HG02870 (cell line): ENCODE results near the gene BZW2.
"Not testable (repeated sequence)": the region's sequence is repeated elsewhere in the genome, so short reads cannot be mapped to it uniquely, and the experiment has no call there.

Experiments used
- ATAC-seq: cut with Tn5 transposase; IDR thresholded peaks from one replicate; pipeline ENCODE4 v1.9.1; 2021; ENCODE audit warnings: mild to moderate bottlenecking, moderate library complexity; ENCODE audit not compliant: unreplicated experiment

The BZW2 gene

DNA sequence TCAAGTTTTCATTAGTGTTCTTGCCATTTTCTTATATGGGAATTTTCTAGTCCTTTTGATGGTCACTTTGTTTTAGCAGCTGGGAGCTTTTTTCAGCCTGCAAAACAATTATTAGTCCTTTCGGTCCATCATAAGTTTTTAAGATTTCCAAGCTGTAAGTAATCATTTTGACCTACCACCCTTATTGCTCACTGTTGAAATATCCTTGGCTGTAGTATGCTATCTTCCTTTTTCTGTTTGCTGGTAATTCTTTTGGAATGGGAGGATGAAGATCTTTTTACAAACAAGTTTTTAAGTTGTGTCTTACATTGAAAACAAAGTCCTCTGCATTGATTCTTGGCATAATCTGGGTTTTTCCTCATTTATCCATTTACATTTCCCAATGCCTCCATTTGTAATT lies 24.0 kb downstream of the BZW2 start:
- no peak for ATAC-seq

DNA sequence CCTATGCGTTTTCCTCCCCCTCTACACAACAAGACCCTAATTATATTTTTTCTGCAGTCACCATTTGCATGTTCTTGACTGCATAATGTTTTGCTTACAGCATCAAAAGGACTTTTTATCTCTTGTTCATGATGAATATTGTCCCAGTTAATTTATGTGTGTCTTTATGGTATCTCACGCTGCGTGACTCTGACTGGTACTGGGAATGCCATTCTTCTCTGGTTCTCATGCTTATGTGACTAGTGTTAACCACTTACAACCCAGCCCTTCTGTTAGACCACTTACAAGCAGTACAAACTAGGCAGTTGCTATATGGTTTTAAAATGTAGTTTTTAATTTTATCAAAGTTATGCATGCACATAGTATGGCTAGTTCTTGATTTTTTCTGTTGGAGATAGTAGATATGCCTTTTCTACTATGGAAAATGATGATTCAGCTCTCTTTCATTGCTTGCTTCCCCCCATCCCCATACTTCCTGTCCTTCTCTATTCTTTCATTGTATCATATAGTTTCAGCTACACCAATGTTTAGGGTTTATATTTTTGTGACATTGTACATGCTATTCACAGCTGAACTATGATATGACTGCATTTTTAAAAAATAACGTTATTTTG lies 24.9 kb downstream of the BZW2 start:
- no peak for ATAC-seq

GRCh38 chr7:16671811-16672210 lies 25.8 kb downstream of the BZW2 start:
- no peak for ATAC-seq

GRCh38 chr7:16675277-16675676 lies 29.3 kb downstream of the BZW2 start:
- no peak for ATAC-seq

GRCh38 chr7:16677978-16678494 lies 32.1 kb downstream of the BZW2 start:
- no peak for ATAC-seq

DNA sequence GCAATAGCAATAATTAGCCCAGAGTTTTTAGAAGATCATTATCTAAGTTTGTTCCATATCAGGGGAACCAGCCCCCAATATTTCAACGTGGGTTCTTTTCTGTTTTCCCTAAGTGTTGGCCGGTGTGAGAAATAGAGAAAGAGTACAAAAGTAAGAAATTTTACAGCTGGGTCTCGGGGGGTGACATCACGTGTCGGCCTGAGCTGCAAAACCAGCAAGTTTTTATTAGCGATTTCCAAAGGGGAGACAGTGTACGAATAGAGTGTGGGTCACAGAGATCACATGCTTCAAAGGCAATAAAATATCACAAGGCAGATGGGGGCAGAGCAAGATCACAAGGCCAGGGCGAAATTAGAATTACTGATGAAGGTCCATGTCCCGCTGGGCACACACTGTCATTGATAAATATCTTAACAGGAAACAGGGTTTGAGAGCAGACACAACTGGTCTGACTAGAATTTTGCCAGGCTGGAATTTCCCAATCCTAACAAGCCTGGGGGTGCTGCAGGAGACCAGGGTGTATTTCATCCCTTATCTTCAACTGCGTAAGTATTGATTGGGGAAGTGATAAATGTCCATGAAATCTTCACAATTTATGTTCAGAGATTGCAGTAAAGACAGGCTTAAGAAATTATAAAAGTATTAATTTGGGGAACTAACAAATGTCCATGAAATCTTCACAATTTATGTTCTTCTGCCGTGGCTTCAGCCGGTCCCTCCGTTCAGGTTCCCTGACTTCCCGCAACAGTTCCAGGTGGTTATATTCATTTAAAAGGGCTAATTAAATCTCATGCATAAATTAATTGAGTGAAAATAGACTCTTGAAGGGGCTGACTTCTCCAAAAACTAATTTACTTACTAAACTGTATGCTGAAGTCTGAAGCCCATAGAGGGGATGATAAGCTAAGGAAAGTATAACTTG lies 32.9 kb downstream of the BZW2 start:
- not testable (repeated sequence) for ATAC-seq

DNA sequence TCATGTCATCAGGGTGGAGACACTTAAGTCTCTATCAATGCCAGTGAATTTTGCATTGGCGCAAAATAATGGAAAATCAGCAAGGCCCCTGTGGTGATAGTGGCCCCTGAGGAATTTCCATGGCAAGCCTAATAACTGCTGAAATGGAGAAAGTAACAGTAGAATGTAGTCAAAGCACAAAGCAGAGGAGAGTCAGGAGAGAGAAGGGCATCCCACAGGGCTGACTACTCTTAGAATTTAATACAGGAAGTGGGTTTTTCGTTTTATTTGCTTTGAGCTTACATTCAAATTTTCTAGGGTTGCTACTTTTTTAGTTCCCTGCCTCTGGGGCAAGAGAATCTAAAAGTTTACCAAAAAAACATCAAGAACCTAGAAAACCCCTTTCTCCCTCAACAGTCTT lies 39.0 kb downstream of the BZW2 start:
- no peak for ATAC-seq

DNA sequence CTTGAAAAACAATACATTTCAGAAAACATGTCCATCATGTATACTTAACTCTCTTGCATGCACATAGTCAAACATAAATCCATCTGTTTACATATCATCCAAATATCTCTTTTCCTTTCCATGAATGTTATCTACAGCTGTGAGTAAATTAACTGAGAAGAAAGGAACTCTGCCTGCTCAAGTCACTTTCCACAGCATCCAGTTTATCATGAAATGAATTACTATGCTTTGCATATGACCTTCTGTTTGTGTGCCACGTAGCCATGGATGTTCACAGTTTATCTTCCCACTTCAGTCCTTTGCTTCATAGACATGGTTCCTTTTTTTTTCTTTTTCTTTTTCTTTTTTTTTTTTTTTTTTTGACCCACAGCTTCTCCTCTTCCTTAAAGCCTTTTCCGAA lies 39.6 kb downstream of the BZW2 start:
- no peak for ATAC-seq

GRCh38 chr7:16688249-16688648 lies 42.3 kb downstream of the BZW2 start:
- ATAC-seq: no peak

DNA sequence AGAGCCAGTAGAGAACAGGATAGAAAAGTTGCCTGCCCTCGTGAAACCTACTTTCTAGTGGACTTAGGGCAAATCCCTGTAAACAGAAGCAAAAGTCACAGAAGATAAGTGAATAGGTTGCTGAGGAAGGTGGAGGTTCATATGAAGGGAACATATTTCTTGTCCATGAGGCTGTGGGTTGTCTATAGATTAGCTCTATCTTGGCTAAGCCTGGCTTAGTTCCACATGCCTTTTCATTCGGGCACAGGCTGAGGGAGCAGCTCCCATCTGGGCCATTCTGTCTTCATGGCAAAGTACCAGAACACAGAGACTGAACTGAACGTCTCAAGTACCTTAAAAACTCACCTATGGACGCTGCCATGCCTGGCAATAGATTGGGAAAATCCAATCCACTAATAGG lies 45.3 kb downstream of the BZW2 start:
- no peak for ATAC-seq

GRCh38 chr7:16693601-16694318 lies 47.8 kb downstream of the BZW2 start:
- no peak for ATAC-seq

GRCh38 chr7:16694806-16695205 lies 48.8 kb downstream of the BZW2 start:
- no peak for ATAC-seq

DNA sequence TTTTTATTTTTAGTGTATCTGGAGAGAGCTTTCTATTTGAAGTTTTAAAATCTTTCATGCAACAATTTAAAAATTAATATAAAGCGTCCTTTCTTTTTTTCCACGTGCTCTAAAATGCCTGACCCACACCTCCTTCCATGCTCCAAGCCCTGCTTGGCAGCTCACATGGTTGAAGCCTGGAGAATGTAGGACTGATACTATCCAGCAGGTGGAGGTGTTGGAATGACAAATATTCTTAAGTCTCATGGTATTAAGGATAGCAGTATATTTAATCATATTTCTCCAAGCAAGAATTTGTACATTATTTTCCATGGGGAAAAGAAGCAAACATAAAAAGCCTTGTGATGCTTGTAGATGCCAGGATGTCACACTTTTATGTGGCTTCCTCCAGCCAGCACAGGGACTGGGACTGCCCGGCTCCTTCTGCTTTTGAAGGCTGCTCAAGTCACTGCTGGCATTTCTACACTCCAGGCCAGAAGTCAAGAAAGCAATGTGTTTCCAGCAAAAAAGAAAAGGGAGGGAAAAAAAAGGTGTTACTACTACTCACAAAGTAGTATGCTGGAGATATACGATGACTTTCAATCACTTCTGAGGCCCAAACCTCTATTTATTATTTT lies 49.7 kb downstream of the BZW2 start:
- no peak for ATAC-seq

- ATAC-seq: no peak
Measured at GRCh38 chr7:16697507-16698199, 51.7 kb downstream of the BZW2 start.

- no peak for ATAC-seq
Measured at GRCh38 chr7:16698200-16698905, 52.4 kb downstream of the BZW2 start.

DNA sequence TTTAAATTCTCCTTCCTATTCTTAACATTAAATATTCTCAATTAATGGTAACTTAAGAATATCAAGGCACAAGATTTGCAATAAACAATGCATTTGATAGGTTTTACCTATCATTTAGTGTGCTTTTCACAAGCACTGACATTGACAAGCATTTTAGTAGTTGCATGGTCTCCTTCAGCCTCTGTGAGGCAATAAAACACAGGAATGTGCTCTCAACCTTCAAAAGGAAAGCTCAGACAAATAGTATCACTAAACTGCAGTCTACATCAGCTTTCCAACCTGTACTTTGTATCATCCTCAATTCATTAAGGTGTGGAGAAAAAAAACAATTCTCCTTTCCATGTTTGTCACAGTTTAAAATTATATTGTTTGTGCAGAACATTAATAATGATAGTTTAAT lies 56.5 kb downstream of the BZW2 start:
- ATAC-seq: no peak

DNA sequence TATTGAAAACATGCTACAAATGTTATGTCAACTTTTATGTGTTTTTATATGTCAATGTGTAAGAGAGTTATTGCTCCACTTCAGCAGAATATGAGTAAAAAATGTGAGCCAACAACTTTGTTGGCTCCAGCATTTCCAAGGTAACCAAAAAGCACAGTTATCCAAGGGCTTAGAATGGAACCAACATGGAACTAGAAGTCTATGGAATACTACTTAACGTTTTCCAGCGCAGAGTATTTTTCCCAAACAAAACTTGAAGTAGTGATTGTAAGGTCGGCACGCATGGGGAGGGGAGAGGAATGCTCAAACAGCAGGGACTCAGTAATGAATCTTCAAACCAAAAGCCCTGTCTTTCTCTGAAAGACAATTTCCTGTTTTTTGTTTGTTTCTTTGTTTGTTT lies 62.5 kb downstream of the BZW2 start:
- ATAC-seq: no peak

DNA sequence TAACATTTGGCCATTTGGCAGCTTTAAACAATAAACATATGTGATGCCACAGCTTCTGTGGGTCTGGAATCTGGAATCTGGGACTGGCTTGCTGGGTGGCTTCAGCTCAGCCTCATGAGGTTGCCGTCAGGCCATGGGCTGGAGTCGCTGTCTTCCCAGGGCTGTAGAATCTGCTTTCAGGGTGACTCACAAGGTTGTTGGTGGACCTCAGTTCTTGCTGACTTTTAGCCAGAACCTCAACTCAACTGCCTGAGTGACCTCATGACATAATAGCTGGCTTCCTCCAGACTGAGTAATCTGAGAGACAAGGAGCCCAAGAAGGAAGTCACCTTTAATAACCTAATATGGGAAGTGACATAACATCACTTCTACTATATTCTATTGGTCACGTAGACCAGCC lies 63.0 kb downstream of the BZW2 start:
- ATAC-seq: peak; percentile 49

DNA sequence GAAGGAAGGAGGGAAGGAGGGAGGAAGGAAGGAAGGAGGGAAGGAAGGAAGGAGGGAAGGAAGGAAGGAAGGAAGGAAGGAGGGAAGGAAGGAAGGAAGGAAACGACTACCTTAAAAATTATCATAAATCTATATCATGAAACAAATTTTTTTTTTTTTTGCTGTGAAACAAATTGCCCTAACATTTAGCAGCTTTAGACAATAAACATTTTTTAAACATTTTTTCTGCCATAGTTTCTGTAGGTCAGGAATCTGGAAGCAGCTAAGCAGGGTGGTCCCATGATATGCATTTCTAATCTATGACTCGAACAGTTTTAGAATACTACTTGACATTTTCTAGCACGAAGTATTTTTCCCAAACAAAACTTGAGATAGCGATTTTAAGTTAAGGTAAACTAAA lies 64.7 kb downstream of the BZW2 start:
- no peak for ATAC-seq

- peak; percentile 37 for ATAC-seq
Measured at GRCh38 chr7:16711730-16712129, 65.7 kb downstream of the BZW2 start.
